Muscle layer of duodenum (tissue), 2 donors: ENCODE measurements around the gene RHD.
"Not testable (repeated sequence)": the region's sequence is repeated elsewhere in the genome, so short reads cannot be mapped to it uniquely, and the experiment has no call there.

Experiments used
- H3K27ac ChIP-seq: one replicate; pipeline ENCODE4 v1.7.0; 2013; ENCODE audit warnings: mild to moderate bottlenecking, low read length
- H3K27me3 ChIP-seq: one replicate; pipeline ENCODE4 v1.7.0; 2013; ENCODE audit warnings: low read depth, mild to moderate bottlenecking, control low read depth, low read length
- H3K36me3 ChIP-seq, 2 donors: one replicate each; pipeline ENCODE4 v1.7.0; 2013; ENCODE audit warnings: low read length in 2 of 2, control low read depth in 1 of 2, mild to moderate bottlenecking in 1 of 2; ENCODE audit not compliant: insufficient read depth in 2 of 2, control insufficient read depth in 1 of 2
- H3K4me1 ChIP-seq, 2 donors: one replicate each; pipeline ENCODE4 v1.7.0; 2013; ENCODE audit warnings: low read length in 2 of 2, mild to moderate bottlenecking in 2 of 2, control low read depth in 1 of 2, moderate library complexity in 1 of 2; ENCODE audit not compliant: insufficient read depth in 2 of 2, control insufficient read depth in 1 of 2
- H3K4me3 ChIP-seq, 2 donors: one replicate each; pipeline ENCODE4 v1.7.0; 2013; ENCODE audit warnings: low read length in 2 of 2, low read depth in 1 of 2, mild to moderate bottlenecking in 1 of 2
- H3K9me3 ChIP-seq, 2 donors: one replicate each; pipeline ENCODE4 v1.7.0; 2013; ENCODE audit warnings: low read length in 2 of 2, control low read depth in 1 of 2, mild to moderate bottlenecking in 1 of 2; ENCODE audit not compliant: control insufficient read depth in 1 of 2
- donor health status: healthy.

RHD gene

GRCh38 chr1:25369241-25369640 lies 96.9 kb downstream of the RHD start:
- Histone ChIP-seq H3K27me3 (no peaks in the 10 kb centered on the region), H3K9me3 (no peaks in the 10 kb centered on the region), H3K27ac (no peak overlapping the region), H3K36me3 (no peaks in the 10 kb centered on the region), H3K4me1 (no peaks in the 10 kb centered on the region), H3K4me3 (no peak overlapping the region)

GRCh38 chr1:25369691-25370271 lies 97.5 kb downstream of the RHD start:
- H3K27ac ChIP-seq, H3K27me3 ChIP-seq, H3K4me3 ChIP-seq, H3K36me3 ChIP-seq, H3K9me3 ChIP-seq, H3K4me1 ChIP-seq: not testable (repeated sequence)

DNA sequence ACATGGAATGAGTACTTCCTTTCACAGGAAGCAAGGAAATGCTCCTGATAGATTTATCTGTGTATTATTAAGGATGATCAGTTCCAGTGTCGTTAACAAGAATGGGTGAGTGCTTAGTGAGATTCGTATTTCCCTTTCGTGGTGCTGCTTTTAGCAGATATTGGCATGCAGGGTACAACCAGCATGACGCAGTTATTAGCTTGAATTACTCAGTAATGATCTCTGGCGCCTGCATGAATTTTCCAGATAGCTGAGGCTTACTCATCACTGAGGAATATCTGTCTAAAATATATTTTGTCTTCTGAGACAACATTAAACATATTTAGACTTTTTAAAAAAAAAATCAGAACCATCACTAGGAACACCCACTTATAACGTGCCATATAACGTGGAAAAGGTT lies 99.4 kb downstream of the RHD start:
- not testable (repeated sequence) for H3K27me3 ChIP-seq, H3K4me3 ChIP-seq, H3K36me3 ChIP-seq, H3K27ac ChIP-seq, H3K9me3 ChIP-seq, H3K4me1 ChIP-seq

GRCh38 chr1:25378367-25378766 lies 106.1 kb downstream of the RHD start:
- H3K9me3 ChIP-seq, H3K36me3 ChIP-seq, H3K4me3 ChIP-seq, H3K27ac ChIP-seq, H3K27me3 ChIP-seq, H3K4me1 ChIP-seq: not testable (repeated sequence)
